HG02981 (cell line): ENCODE results near the gene FOXR2.

Source experiments
- ATAC-seq: cut with Tn5 transposase; IDR thresholded peaks from one replicate; pipeline ENCODE4 v1.9.1; 2021; ENCODE audit warnings: mild to moderate bottlenecking, moderate library complexity; ENCODE audit not compliant: unreplicated experiment

The FOXR2 gene, protein sequence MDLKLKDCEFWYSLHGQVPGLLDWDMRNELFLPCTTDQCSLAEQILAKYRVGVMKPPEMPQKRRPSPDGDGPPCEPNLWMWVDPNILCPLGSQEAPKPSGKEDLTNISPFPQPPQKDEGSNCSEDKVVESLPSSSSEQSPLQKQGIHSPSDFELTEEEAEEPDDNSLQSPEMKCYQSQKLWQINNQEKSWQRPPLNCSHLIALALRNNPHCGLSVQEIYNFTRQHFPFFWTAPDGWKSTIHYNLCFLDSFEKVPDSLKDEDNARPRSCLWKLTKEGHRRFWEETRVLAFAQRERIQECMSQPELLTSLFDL

GRCh38 chrX:55623100-55623499 lies at the start of gene FOXR2:
TSS of gene FOXR2 (plus strand) at chrX:55623400. CDS start at chrX:55623712, 312 bp downstream.
- ATAC-seq: no peak

DNA sequence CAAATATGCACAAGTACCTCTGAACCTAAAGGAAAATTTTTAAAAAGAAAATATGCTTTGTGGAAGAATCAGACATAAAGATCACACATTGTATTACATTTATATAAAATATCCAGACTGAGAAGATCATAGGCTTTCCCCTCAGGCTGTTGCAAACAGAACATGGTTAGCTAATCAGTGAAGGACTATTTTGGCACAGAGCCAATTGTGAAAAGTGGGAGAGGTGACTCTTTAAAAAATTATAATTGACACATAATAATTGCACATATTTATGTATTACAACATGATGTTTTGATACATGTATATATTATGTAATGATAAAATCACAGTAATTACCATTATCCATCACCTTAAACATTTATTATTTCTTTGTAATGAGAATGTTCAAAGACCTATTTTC lies 44.1 kb upstream of the FOXR2 start:
- no peak for ATAC-seq

DNA sequence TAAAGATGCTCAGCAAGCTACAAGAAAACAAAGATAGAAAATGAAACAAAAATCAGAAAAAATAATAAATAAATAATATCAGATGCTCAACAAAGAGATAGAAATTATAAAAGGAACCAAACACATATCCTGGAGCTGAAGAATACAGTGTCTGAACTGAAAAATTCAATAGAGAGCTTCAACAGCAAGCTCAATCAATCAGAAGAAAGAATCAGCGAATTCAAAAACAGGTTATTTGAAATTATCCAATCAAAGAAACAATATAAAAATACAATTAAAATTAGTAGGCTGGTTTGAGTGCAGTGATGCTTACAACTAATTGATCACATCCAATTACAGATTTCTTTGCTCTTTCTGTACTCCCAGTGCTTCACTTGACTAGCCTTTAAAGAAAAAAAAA lies 40.8 kb upstream of the FOXR2 start:
- ATAC-seq: no peak

DNA sequence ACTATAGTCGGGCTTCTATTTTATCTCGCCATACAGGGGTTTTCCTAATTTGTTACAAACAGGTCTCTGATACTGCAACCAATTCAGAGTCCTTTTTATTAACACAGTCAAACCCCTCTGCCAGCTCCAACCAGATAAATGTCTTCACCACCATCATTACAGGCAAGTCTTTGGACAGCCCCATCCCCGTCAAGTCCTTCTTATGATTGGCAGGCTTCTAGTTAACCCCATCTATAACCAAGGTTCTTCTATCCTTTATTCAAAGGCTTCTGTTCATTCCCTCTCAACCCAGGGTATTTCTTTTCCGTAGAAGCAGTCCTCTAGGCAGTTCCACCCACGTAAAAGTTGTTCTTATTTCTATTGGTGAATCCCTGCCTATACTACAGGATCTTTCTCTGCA lies 29.9 kb upstream of the FOXR2 start:
- no peak for ATAC-seq

DNA sequence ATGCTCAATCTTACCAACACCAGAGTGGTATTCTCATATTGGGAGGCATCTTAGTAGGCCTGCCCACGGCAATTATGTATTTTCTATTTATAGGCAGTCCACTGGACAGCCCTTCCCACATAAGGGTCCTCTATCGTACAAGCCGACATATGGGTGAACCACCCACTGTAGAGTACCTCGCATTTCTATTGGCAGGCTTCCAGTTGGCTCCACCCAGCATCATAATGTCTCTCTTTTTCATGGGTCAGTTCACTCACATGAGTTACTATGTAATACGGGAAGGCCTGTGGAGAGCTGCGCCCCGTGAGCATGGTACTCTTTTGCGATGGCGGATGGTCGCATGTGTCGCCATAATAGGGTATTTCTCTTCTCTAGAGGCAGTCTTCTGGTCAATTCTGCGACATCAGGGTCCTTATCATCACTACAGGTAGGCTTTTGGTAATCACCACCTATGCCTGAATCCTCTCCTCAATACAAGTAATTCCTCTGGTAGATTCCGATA lies 29.4 kb upstream of the FOXR2 start:
- ATAC-seq: no peak

GRCh38 chrX:55598333-55598732 lies 24.9 kb upstream of the FOXR2 start:
- ATAC-seq: no peak

DNA sequence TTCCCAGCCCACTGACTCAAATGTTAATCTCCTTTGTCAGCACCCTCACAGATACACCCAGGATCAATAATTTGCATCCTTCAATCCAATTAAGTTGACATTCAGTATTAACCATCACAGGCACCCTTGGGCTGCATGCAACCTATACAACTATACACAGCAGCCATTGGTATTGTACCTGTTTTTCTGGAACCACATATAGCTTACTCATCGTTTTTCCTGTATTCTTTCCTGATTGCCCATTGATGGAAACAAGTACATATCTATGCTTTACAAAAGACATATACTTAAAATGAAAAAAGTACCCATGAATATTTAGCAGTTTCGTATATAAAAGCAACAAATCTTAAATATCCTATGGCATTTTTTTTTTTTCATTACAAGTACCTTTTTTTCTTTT lies 3.7 kb upstream of the FOXR2 start:
- no peak for ATAC-seq

- no peak for ATAC-seq
Observed at GRCh38 chrX:55624403-55624802, 1.2 kb downstream of the FOXR2 start.

- ATAC-seq: no peak
Observed at GRCh38 chrX:55636109-55636508, 12.9 kb downstream of the FOXR2 start.

GRCh38 chrX:55638933-55639332 lies 15.7 kb downstream of the FOXR2 start:
- peak; percentile 53 for ATAC-seq

DNA sequence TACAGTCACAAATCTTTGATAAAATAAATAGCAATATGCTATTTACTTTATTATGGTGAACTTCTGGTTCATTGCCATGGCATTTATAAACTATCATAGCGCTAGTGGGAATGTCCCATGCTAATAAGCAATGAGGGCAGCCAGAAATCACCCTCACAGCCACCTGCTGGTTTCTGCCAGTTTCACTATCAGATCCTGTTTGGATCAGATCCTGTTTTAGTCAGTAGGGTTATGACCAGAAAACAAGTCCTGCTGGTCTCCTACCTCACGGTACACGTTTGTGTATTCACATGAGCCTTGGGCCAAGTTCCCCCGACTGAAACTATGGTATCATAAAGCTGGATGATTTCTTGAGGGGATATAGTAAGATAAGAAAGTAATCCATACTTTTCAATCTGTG lies 17.7 kb downstream of the FOXR2 start:
- ATAC-seq: peak; percentile 74

- no peak for ATAC-seq
Observed at GRCh38 chrX:55648434-55648833, 25.2 kb downstream of the FOXR2 start.

DNA sequence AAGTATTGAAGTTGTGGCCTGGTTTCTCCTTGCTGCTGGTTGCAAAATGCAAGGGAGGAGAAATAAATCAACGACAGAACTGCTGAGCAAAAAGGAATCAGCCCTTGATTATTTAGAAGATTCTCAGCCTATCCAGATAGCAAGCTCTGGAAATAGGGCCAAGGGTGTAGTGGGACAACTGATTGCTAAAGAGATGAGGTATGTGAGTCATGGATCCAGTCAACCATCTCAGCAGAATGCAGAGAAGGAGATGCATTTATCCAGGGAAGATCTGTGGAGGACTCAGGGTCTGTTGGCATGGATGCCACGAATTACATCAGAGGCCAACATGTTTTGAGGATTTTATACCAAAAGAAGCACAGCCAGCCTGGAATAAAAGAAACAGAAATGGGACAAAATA lies 36.7 kb downstream of the FOXR2 start:
- ATAC-seq: no peak

DNA sequence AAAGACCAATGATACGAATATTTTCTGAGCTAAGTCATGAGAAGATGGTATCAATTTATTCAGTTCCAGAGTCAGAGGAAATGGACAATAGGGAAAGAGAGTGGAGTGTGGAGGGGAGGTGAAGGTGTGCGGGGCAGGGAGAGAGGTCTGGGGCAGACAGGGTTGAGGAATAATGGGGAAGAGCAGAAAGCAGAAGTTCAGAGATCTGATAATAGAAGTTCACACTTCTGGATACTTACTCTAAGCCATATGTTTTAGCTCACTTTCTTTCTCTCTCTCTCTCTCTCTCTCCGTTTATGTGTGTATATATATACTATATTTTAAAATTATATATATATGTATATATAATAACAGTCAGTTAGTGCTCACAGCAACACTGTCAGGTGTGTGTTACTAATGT lies 40.4 kb downstream of the FOXR2 start:
- no peak for ATAC-seq

GRCh38 chrX:55668084-55668483 lies 44.9 kb downstream of the FOXR2 start:
- ATAC-seq: no peak
